GM12878 (cell line): Measurements from ENCODE around the gene AIDA. TPM values are rescaled to one million over a fixed set of nuclear protein-coding genes. Genes with fewer than 3 reads are reported as not detected.

Source experiments
- ATAC-seq: fragments of 200-7000 bp; cut with Tn5 transposase; 3 replicates; pipeline ENCODE4 v1.9.1; 2020; ENCODE audit warnings: mild to moderate bottlenecking, moderate library complexity
- BruUV-seq: library from RNA; stranded (reverse); fragments of 400-500 nt; replicated peaks from 2 replicates; lab custom pipeline; 2021; lab: Mats Ljungman, UMichigan
- CTCF ChIA-PET: fragments of 300-600 bp; sonication (Branson Sonifier 250); formaldehyde crosslinking; extraction: SDS; loops from one replicate; lab custom pipeline; 2021; ENCODE audit warnings: inconsistent platforms; lab: Yijun Ruan, JAX
- POLR2A ChIA-PET: fragments of 350-600 bp; formaldehyde crosslinking; extraction: SDS; loops from one replicate; lab custom pipeline; 2021; ENCODE audit warnings: inconsistent platforms; lab: Charles Lee
- RAD21 ChIA-PET: fragments of 300-600 bp; sonication (Branson Sonifier 250); formaldehyde crosslinking; loops from one replicate; lab custom pipeline; 2023; ENCODE audit warnings: antibody characterized with exemption; ENCODE audit not compliant: unreplicated experiment; lab: Charles Lee
- SMC1A ChIA-PET: fragments of 300-600 bp; sonication (Branson Sonifier 250); formaldehyde crosslinking; loops from one replicate; lab custom pipeline; 2023; ENCODE audit not compliant: unreplicated experiment, uncharacterized antibody; lab: Charles Lee
- DNase-seq: peaks from one replicate; pipeline ENCODE4 v3.0.0-alpha.2; 2011; ENCODE audit warnings: low read depth, low spot score
- FAIRE-seq: peaks from 3 replicates; lab custom pipeline; 2011; peaks lifted over from hg19 to GRCh38; lab: Jason Lieb, UNC
- H2AFZ ChIP-seq: 2 replicates; pipeline ENCODE4 v1.6.0; 2011; ENCODE audit warnings: low read depth, low read length, control low read depth; ENCODE audit not compliant: control insufficient read depth
- H3K27ac ChIP-seq: 2 replicates; pipeline ENCODE4 v1.5.1; 2011; ENCODE audit warnings: control low read depth; ENCODE audit not compliant: control insufficient read depth, insufficient read depth
- H3K27me3 ChIP-seq, 2 experiments: replicated peaks in 1 of 2; 2 replicates each; pipeline versions ENCODE4 v1.6.0 to v1.6.1; 2011; ENCODE audit warnings: low read length in 1 of 2; ENCODE audit not compliant: control insufficient read depth in 2 of 2, insufficient read depth in 2 of 2
- H3K36me3 ChIP-seq, 2 experiments: 2 replicates each; pipeline ENCODE4 v1.5.1; 2011; ENCODE audit warnings: low read length in 1 of 2; ENCODE audit not compliant: control insufficient read depth in 2 of 2, insufficient read depth in 2 of 2
- H3K4me1 ChIP-seq: 2 replicates; pipeline ENCODE4 v1.6.1; 2011; ENCODE audit warnings: mild to moderate bottlenecking, low read length, moderate library complexity, mixed read lengths; ENCODE audit not compliant: control insufficient read depth, insufficient read depth
- H3K4me2 ChIP-seq: 2 replicates; pipeline ENCODE4 v1.6.0; 2011; ENCODE audit warnings: control low read depth; ENCODE audit not compliant: control insufficient read depth, insufficient read depth
- H3K4me3 ChIP-seq: fragments of 200-600 bp; sonication (generic); 2 replicates; pipeline ENCODE4 v1.5.1; 2016
- H3K79me2 ChIP-seq: 2 replicates; pipeline ENCODE4 v1.6.0; 2011; ENCODE audit warnings: low read length; ENCODE audit not compliant: control insufficient read depth, insufficient read depth
- H3K9ac ChIP-seq: 2 replicates; pipeline ENCODE4 v1.8.0; 2011; ENCODE audit warnings: low read length, control low read depth, mixed read lengths; ENCODE audit not compliant: control insufficient read depth, insufficient read depth
- H3K9me3 ChIP-seq: replicated peaks from 3 replicates; pipeline ENCODE4 v1.5.1; 2011; ENCODE audit warnings: mild to moderate bottlenecking, low read length; ENCODE audit not compliant: control insufficient read depth, insufficient read depth
- H4K20me1 ChIP-seq: 2 replicates; pipeline ENCODE4 v1.6.0; 2011; ENCODE audit not compliant: control insufficient read depth, insufficient read depth
- CBFB ChIP-seq: IDR thresholded peaks from 2 replicates; pipeline ENCODE4 v1.6.1; 2016; ENCODE audit warnings: antibody characterized with exemption, low read depth
- CBX3 ChIP-seq: fragments of 200-600 bp; sonication (generic); IDR thresholded peaks from 2 replicates; pipeline ENCODE4 v1.6.1; 2016; ENCODE audit warnings: low read depth, borderline replicate concordance
- CTCF ChIP-seq, 3 experiments: IDR thresholded peaks in 2 of 3; conservative IDR thresholded peaks in 1 of 3; 2 replicates each; pipeline ENCODE4 v1.5.1; 2011; ENCODE audit warnings: low read depth in 3 of 3, low read length in 3 of 3, mild to moderate bottlenecking in 3 of 3, control low read depth in 2 of 3, moderate library complexity in 2 of 3, inconsistent platforms in 1 of 3, mixed read lengths in 1 of 3; ENCODE audit not compliant: control insufficient read depth in 2 of 3, insufficient read depth in 1 of 3; ENCODE audit errors: extremely low read depth in 1 of 3
- JUNB ChIP-seq: IDR thresholded peaks from 2 replicates; pipeline ENCODE4 v1.6.1; 2016; ENCODE audit warnings: antibody characterized with exemption, mild to moderate bottlenecking
- MTA3 ChIP-seq: IDR thresholded peaks from 2 replicates; pipeline ENCODE4 v1.6.1; 2012; ENCODE audit warnings: low read length, inconsistent platforms, borderline replicate concordance
- NFYB ChIP-seq: IDR thresholded peaks from 2 replicates; pipeline ENCODE4 v1.6.1; 2011; ENCODE audit warnings: low read depth, mild to moderate bottlenecking, low read length, improper control_type of control experiment, moderate library complexity; ENCODE audit not compliant: insufficient read depth
- NR2F1 ChIP-seq: fragments of 450-650 bp; conservative IDR thresholded peaks from 2 replicates; pipeline ENCODE4 v1.6.1; 2017; ENCODE audit warnings: mild to moderate bottlenecking
- SMARCA5 ChIP-seq: fragments of 450-650 bp; IDR thresholded peaks from 2 replicates; pipeline ENCODE4 v1.6.1; 2017; ENCODE audit warnings: mild to moderate bottlenecking
- SUPT20H ChIP-seq: IDR thresholded peaks from 2 replicates; pipeline ENCODE4 v1.6.1; 2011; ENCODE audit warnings: low read depth, mild to moderate bottlenecking, low read length, moderate library complexity, borderline replicate concordance; ENCODE audit not compliant: control insufficient read depth
- YBX1 ChIP-seq: fragments of 450-650 bp; IDR thresholded peaks from 2 replicates; pipeline ENCODE4 v1.6.1; 2016; ENCODE audit warnings: antibody characterized with exemption
- YY1 ChIP-seq: IDR thresholded peaks from 2 replicates; pipeline ENCODE4 v1.6.1; 2011; ENCODE audit warnings: low read depth, mild to moderate bottlenecking, low read length
- ZSCAN29 ChIP-seq: fragments of 450-650 bp; IDR thresholded peaks from 2 replicates; pipeline ENCODE4 v1.6.1; 2017; ENCODE audit warnings: mild to moderate bottlenecking, moderate library complexity
- WGBS: methylation state at CpG from one replicate; pipeline ENCODE4 v1.1.6; 2016; ENCODE audit warnings: low lambda C conversion rate; ENCODE audit not compliant: insufficient replicate concordance, insufficient coverage; ENCODE audit errors: missing lambda C conversion rate; 5-methylcytosine and 5-hydroxymethylcytosine counted together
- in situ Hi-C: fragments of 300-500 bp; cut with MboI; formaldehyde crosslinking; loops from 9 replicates; pipeline ENCODE4 v1.14.3; 2018; ENCODE audit warnings: mixed read lengths
- intact Hi-C: fragments of 100-400 bp; cut with micrococcal nuclease; formaldehyde crosslinking; loops from one replicate; pipeline ENCODE4 v1.14.2; 2022; ENCODE audit not compliant: unreplicated experiment
- polyA plus RNA-seq, 11 experiments: library from polyadenylated mRNA; depleted of rRNA in 4 of 11; unstranded in 6 of 11; stranded (reverse) in 5 of 11; fragments of >200 nt; fragmentation: Nextera tagmentation in 4 of 11; fragmentation: Illumina TruSeq in 1 of 11; extraction: Ambion mirVana in 4 of 11; extraction: Trizol in 1 of 11; gene quantifications; 1 replicate in 1 of 11; 2 replicates in 10 of 11; pipeline versions ENCODE4 v1.2.1 to v1.2.3, GENCODE V29; 2011 to 2016; ENCODE audit warnings: inconsistent platforms in 2 of 11, missing spikeins in 2 of 11, low read depth in 1 of 11
- total RNA-seq, 4 experiments: library from RNA; depleted of rRNA in 3 of 4; stranded (reverse); fragments of >200 nt in 3 of 4; fragmentation: Illumina TruSeq in 1 of 4; extraction: Trizol in 1 of 4; gene quantifications; 2 replicates each; pipeline versions ENCODE4 v1.2.1 to v1.2.3, GENCODE V29; 2013 to 2021

Gene AIDA
- total and polyA plus RNA-seq, 10 of the 15 experiments (the other 5 are each of a cell fraction or from before 2014, with no cell fraction given), result 8.9 to 43.1 (median 19.2) TPM

- no peaks in the 10 kb centered on the region for H3K9me3 ChIP-seq
- ChIA-PET POLR2A (interaction anchor here (1.0 kb wide), 1 partner anchor 52 kb away, joined by 4 read pairs; no protein-coding TSS in a partner anchor), SMC1A (interaction anchor here (1.2 to 3.8 kb wide), 3 partner anchors 8 to 53 kb away, joined by 3 to 23 read pairs (median 11); partner anchors contain the start of gene TAF1A), CTCF (interaction anchor here (3.6 kb wide), 1 partner anchor 8 kb away, joined by 21 read pairs; no protein-coding TSS in a partner anchor), RAD21 (interaction anchor here (2.7 kb wide), 1 partner anchor 8 kb away, joined by 12 read pairs; no protein-coding TSS in a partner anchor)
- peaks cover 18% of the 10 kb centered on the region for H3K79me2 ChIP-seq
- in situ Hi-C loops (no loop called here), intact Hi-C loops (loop anchor here (5.0 kb wide), 1 partner anchor 70 kb away; the partner anchor contains the start of genes AIDA and BROX)
- 100% methylated on average over 1 of the region's 1 CpG for WGBS
- no peak overlapping the region for H3K4me2 ChIP-seq
- BruUV-seq, result no TSS peak
- no peak overlapping the region for H3K4me3 ChIP-seq
- H3K36me3 ChIP-seq, result no peaks in the 10 kb centered on the region
- H3K4me1 ChIP-seq, result 0 out of 2 replicates have a peak, but pooled peaks cover 4% of the 10 kb centered on the region
- FAIRE-seq (no peak), ATAC-seq (no peak), DNase-seq (no peak)
- no peak overlapping the region for H3K9ac ChIP-seq
- H4K20me1 ChIP-seq, result no peaks in the 10 kb centered on the region
- H3K27me3 ChIP-seq, result no peaks in the 10 kb centered on the region
- H3K27ac ChIP-seq, result no peak overlapping the region
- no peak for TF ChIP-seq CTCF (IDR thresholded peaks at IDR 0.05 in 2 of 3, conservative IDR thresholded peaks at IDR 0.05 in 1 of 3; ENCODE audit: control insufficient read depth in 2 of 3, extremely low read depth in 1 of 3, insufficient read depth in 1 of 3, low read depth in 3 of 3, low read length in 3 of 3)
- no peak for TF ChIP-seq CBX3
- TF ChIP-seq MTA3, result no peak
- TF ChIP-seq ZSCAN29, result no peak
- TF ChIP-seq JUNB, result no peak
- TF ChIP-seq SMARCA5, result no peak
- TF ChIP-seq NR2F1, result no peak
- no peak for TF ChIP-seq YBX1
- TF ChIP-seq CBFB, result no peak
- TF ChIP-seq SUPT20H, result no peak
- TF ChIP-seq NFYB, result no peak
- TF ChIP-seq YY1, result no peak
- H2AFZ ChIP-seq, result no peak overlapping the region
Measured at GRCh38 chr1:222642468-222642867, 69.8 kb downstream of the AIDA start.
